ENCODE results near the gene PAXX.

DNA sequence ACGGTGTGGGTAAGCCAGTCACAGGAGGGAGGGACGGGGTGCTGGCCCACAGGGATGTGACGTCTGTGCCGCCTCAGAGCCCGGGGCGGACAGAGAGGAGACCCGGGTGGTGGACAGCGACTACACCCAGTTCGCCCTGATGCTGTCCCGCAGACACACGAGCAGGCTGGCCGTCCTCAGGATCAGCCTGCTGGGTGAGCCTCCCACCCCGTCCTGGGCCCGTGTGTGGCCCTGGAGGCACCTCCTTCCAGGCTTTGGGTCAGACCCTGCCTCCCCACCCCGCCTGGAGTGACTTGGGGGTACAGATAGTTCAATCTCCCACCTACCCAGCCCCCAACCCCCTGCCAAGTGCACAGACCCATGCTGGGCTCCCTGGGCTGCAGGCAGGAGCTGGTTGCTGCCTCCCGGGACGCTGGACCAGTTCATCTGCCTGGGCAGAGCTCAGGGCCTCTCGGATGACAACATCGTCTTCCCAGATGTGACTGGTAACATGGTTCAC lies 38.4 kb upstream of the PAXX start:
- no peak for TF ChIP-seq POLR2A (IDR thresholded peaks at IDR 0.05; ENCODE audit: low read length)
- no peak for TF ChIP-seq GATA1 (IDR thresholded peaks at IDR 0.05; ENCODE audit: low read depth, low read length)
